Body of pancreas (tissue), 4 donors: ENCODE measurements around the gene TTC28.

Source experiments
- CTCF ChIP-seq, 7 experiments: fragments of 450-650 bp in 4 of 7; fragments of 200-600 bp in 3 of 7; sonication (generic) in 3 of 7; IDR thresholded peaks; one replicate each; pipeline ENCODE4 v1.5.1; 2016 to 2019; ENCODE audit warnings: antibody characterized with exemption in 7 of 7
- POLR2A ChIP-seq, 3 donors: fragments of 450-650 bp; IDR thresholded peaks; one replicate each; pipeline ENCODE4 v1.6.1; 2016; ENCODE audit warnings: antibody characterized with exemption in 3 of 3, mild to moderate bottlenecking in 2 of 3

DNA sequence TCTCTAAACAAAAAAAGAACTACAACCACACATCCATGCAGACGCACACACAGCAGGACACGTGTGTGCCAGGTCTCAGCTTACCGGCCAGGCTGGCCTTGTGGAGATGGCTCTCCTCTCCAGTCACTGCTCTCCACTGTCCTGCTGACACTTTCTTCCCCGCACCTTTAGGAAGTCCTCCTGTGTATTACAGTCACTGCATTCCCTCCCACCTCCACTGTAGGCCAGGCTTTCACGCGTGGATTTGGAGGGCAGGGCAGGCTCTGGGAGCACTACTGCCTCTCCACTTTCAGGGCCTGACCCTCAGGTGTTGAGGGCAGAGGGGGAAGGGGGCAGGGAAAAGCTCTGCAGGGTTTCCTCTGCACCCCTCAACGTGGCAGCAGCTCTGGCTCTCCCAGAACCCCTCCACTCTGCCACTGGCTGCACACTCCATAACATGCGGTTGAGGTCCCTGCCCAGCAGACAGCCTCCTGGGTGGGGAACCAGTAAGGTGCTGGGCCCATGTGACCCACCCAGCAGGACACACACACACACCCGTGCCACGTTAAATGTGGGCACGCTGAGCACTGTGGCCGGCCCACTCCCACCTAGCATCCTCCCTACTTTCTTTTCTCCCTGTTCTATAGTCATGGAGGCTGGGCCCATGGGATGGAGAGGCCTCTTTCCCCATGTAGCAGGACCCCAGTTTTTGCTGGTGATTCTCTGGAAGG lies 653.6 kb downstream of the TTC28 start:
- no peak for TF ChIP-seq CTCF (IDR thresholded peaks at IDR 0.05)
- no peak for TF ChIP-seq POLR2A (IDR thresholded peaks at IDR 0.05)
